GM12892 (cell line): ENCODE results near the gene KLHDC1.

ENCODE experiments used
- POLR2A ChIP-seq: IDR thresholded peaks from 2 replicates; pipeline ENCODE4 v1.6.1; 2011; ENCODE audit warnings: low read depth, low read length, control low read depth
- POLR2AphosphoS5 ChIP-seq: IDR thresholded peaks from 2 replicates; pipeline ENCODE4 v1.6.1; 2011; ENCODE audit warnings: low read depth, low read length, control low read depth

DNA sequence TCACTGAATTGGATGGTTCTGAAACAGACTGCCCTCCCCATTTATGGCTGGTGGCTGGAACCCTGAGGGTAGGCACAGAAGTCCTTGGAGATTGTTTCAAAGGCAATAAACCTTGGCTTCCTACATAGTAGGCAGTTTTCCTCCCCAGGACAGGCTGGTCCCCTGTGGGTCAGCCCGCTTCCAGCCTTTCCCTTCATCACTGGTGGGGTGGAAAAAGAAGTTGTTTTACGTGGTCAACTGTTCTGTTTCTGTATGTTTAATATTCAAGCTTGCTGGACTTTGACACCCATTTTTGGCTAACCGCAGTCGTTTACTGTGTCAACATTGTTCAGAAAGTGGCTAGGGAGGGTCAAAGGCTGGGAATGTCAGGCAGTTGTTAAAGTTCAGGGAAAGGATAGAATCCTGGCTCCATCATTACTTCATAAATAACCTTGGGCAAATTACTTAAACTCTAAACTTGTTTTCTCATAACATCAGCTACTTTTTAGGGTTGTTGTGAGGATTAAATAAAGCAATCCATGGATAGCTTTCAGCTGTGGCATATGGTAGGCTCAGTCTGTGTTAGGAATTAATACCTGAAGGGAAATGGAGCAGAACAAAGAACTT lies 77.4 kb downstream of the KLHDC1 start:
- TF ChIP-seq POLR2A (no peak), POLR2AphosphoS5 (no peak)
